NCI-H510A (cell line): ENCODE measurements around the gene GLRA1.
"Not testable (repeated sequence)": the region's sequence is repeated elsewhere in the genome, so short reads cannot be mapped to it uniquely, and the experiment has no call there.

Source experiments
- DNase-seq: peaks from one replicate; lab custom pipeline; 2025; lab: John Stamatoyannopoulos, UW

GLRA1 gene

DNA sequence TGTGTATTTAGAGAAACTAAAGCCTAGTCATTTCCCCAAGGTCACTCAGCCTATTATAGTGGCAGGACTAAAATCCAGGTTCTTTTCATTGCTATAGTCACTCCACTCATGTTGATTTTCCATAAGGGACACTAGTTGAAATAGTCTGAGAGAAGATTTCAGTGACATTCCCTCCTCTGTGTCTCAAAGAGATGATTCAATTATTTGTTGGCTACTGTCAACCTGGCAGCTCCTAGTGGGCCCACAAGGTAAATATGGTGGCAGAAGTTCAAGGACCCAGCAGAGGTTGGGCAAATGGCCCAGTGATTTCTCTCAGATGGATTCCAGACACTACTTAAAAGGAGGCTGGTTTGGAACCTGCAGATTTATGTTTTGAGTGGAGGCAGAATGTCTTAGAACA, 104.8 kb downstream of the GLRA1 start:
- DNase-seq = no peak

- DNase-seq = no peak
Observed at GRCh38 chr5:151815051-151815450, 109.6 kb downstream of the GLRA1 start.

DNA sequence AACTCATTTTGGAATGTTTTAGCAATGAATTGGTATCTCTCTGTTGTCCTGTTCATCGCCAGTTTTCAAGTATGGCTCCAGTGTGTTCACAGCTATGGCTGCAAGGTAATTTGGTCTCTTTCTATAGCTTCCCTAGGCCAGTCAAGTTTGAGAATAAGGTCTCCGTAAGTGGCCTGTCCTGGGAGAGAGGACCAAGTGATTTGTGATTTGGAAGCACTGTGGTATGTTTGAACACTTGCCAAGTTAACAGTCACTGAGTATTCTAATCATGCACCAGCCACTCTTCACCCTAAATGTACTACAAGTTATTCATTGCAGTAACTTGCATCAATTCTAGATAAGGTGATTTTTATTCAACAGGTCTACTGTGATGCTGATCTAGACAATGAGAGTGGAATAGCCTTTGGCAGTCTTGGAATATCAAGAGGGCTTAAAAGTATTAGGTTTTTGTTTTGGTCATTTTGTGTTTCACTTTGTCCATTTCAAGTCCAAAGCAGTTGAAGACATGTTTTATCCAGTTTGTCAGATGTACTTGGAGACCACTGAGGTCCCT, 111.8 kb downstream of the GLRA1 start:
- no peak for DNase-seq

DNA sequence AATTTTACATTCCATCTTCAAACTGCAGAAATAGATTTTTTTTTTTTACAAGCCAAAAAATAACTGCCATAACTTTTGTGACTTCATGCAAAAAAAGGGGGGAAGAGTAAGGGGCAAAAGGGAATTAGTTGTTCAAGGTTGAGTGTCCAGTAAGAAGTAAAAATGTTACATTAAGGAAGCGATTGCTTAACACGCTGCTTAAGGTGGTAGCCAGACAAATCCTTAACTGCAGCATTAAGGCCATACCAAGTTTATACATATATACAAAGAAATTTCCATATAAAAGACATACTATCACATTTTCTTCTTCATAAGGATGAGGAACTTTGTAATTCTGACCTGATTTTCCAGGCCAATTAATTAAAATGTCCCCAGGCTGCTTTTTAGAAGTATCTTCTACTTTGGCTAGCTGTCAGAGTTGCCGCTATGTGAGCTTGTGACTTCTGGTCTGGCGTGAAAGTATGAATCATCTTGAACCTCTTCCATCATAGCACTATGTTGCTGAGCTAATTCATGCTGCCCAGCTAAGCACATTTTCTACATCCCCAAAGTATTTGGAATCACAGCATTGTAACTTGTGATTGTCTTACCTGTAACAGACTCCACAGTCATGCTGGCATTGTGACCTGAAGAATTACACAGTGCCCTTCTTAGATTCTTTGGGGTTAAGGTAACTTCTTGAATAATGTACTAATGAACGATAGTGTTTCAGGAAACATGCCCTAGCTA, 112.9 kb downstream of the GLRA1 start:
- DNase-seq = no peak

DNA sequence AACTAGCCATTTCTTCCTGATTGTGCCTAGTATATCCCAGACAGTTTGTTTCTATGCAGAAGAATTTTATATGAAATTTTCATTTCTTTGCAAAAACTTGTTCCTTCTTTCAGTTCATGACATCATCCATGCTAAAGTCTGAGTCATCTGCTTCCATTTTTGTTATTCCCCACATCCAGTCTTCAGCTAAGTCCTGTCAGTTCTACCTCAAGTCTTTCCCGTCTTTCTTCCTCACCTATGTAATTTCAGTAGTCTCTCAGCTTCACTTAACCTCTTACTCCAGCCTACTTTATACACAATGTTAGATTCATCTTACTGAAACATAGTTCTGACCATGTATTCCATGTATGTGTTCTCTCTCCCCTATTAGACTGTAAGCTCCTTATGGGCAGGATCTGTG, 113.8 kb downstream of the GLRA1 start:
- DNase-seq = no peak

- no peak for DNase-seq
Observed at GRCh38 chr5:151810449-151810848, 114.2 kb downstream of the GLRA1 start.

DNA sequence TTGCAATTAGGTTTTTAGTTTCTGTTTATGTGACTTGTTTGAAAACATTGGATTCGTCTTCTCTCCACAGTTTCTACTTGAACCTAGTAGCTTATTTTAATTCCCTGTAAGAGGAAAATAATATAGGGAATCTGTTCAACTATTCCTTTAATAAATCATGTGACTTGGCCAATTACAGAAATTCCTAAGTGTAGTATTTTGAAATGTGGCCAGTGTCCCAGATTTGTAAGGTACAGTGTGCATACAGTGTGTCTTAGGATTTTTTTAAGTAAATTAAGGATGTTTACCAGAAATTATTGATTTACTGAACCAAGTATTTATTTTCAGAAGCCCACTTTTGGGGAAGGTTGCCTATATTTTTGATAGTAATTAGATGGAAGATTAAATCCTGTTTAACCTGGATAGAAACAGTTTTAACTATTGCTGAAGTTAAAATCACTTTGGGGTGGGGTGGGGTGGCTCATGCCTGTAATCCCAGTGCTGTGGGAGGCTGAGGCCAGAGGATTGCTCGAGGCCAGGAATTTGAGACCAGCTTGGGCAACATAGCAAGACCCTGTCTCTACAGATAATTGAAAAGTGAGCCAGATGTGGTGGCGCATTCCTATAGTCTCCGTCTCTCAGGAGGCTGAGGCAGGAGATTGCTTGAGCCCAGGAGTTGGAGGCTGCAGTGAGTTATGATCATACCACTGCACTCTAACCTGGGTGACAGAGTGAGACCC, 116.0 kb downstream of the GLRA1 start:
- no peak for DNase-seq

GRCh38 chr5:151805414-151806223, 119.0 kb downstream of the GLRA1 start:
- no peak for DNase-seq

DNA sequence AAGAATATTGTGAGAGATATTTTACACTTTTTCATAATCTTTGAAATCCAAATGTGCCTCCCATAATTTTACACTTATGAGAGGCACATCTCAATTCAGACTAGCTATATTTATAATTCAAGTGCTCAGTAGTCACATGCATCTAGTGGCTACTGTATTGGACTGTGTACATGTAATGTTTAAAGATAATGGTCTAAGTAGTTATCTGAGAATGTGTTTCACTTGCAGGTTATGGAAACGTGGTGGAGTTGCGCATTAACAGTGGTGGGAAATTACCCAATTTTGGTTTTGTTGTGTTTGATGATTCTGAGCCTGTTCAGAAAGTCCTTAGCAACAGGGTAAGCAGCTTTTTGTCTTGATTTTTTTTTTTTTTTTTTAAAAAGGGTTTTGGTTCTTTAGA, 124.1 kb downstream of the GLRA1 start:
- no peak for DNase-seq

- no peak for DNase-seq
Observed at GRCh38 chr5:151799407-151799806, 125.2 kb downstream of the GLRA1 start.

DNA sequence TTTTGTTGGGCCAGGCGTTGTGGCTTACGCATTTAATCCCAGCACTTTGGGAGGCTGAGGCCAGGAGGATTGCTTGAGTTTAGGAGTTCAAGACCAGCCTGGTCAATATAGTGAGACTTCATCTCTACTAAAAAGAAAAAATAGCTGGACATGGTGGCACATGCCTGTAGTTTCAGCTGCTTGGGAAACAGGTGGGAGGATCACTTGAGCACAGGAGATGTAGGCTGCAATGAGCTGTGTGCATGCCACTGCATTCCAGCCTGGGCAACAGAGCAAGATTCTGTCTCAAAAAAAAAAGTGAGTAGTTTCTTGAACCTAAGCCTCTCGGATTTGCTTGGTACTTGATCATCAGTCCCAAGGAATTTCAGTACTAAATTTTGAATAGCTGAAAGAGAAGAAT, 126.0 kb downstream of the GLRA1 start:
- no peak for DNase-seq

- no peak for DNase-seq
Observed at GRCh38 chr5:151795426-151795825, 129.2 kb downstream of the GLRA1 start.

- DNase-seq = no peak
Observed at GRCh38 chr5:151793358-151793757, 131.3 kb downstream of the GLRA1 start.

DNA sequence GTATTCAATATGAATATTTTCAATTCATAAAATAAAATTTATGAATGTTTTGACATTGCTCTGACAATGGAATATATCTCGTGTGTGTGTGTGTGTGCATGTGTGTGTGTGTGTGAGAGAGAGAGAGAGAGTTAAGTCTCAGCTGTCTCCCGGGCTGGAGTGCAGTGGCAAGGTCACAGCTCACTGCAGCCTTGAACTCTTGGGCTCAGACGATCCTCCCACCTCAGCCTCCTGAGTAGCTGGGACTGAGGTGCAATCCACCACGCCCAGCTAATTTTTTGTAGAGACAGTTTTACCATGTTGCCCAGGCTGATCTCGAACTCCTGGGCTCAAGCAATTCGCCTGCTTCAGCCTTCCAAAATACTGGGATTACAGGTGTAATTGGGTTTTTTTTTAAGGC, 136.8 kb downstream of the GLRA1 start:
- no peak for DNase-seq

- DNase-seq = no peak
Observed at GRCh38 chr5:151786468-151786867, 138.2 kb downstream of the GLRA1 start.

DNA sequence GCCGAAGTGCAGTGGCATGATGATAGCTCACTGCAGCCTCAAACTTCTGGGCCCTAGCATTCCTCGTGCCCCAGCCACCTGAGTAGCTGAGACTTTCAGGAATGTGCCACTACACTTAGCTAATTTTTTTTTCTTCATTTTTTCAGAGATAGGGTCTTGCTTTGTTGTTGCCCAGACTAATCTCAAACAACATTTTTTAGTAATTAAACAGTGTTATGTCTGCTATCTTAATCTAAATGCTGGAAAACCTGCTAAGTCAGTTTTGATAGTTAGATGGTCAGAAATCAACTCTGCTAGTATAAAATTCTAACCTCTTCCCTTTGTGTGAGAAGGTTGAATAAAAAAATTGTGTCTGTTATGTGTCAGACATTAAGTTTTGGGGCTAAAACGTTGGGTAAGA, 140.5 kb downstream of the GLRA1 start:
- no peak for DNase-seq

- not testable (repeated sequence) for DNase-seq
Observed at GRCh38 chr5:151783664-151784063, 141.0 kb downstream of the GLRA1 start.

- DNase-seq = no peak
Observed at GRCh38 chr5:151781201-151781600, 143.4 kb downstream of the GLRA1 start.

DNA sequence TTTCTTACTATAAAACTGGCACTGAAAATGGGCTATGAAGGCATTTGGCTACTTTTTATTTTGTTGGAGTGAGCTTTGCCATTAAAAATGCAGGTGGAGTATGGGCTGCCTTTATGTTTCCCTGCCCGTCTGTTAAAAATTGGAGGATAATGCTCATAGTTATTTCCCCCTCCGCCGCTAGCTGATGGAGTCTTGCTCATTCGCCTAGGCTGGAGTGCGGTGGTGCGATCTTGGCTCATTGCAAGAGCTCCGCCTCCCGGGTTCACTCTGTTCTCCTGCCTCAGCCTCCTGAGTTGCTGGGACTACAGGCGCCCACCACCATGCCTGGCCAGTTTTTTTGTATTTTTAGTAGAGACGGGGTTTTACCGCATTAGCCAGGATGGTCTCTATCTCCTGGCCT, 144.3 kb downstream of the GLRA1 start:
- DNase-seq = no peak

DNA sequence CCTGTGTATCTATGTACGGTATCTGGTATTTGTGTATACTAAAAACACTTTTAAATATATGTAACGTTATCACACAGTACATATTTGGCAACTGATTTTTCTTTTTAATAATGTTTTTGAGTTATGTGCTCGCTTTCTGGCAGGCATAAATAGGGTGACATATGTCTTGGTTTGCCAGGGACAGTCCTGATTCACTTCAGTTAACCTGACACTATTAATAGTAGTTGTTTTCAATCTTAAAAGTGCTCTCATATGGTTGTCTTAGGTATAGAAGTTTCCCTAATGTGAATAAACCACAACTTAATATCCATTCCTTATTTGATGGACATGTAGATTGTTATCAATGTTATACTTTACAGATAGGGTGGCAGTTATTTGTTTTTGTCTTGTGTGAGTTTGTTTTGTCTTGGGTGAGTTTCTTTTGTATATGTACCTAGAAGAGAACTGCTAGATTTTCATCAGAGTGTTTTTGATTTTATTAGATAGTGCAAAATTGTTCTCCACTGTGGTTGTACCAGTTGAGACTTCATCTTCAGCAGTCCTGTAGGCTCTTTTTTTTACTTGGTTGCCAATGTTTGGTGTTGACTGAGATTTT, 145.0 kb downstream of the GLRA1 start:
- DNase-seq = no peak

DNA sequence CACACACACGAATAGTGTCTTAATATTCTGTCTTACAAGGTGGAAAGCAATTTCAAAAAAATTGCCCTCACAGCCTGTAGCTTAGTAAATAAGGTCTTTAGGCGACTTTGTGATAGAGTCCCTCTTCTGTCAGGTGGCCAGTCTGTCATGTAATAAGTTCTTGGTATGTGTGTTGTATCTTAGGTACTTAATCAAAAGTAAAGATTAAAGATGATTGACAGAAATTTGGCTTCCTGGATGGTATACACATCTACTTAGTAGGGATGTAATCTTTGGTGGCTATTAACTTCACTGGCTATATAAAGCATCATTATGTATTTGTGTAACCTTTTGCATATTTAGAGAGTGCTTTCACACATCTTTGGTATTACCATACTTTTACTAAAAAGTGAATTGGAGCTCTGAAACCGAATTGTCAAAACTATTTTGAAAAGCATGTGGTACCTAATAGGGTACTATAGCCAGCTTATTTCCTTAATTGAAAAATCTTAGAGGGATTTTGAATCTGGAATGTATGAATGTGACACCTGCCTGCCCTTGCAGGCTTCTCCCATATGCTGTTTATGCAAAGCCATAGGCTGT, 149.5 kb downstream of the GLRA1 start:
- no peak for DNase-seq

GRCh38 chr5:151773951-151774350, 150.7 kb downstream of the GLRA1 start:
- DNase-seq = no peak
